Measurements from ENCODE around the gene DNAJA3.

The DNAJA3 gene

DNA sequence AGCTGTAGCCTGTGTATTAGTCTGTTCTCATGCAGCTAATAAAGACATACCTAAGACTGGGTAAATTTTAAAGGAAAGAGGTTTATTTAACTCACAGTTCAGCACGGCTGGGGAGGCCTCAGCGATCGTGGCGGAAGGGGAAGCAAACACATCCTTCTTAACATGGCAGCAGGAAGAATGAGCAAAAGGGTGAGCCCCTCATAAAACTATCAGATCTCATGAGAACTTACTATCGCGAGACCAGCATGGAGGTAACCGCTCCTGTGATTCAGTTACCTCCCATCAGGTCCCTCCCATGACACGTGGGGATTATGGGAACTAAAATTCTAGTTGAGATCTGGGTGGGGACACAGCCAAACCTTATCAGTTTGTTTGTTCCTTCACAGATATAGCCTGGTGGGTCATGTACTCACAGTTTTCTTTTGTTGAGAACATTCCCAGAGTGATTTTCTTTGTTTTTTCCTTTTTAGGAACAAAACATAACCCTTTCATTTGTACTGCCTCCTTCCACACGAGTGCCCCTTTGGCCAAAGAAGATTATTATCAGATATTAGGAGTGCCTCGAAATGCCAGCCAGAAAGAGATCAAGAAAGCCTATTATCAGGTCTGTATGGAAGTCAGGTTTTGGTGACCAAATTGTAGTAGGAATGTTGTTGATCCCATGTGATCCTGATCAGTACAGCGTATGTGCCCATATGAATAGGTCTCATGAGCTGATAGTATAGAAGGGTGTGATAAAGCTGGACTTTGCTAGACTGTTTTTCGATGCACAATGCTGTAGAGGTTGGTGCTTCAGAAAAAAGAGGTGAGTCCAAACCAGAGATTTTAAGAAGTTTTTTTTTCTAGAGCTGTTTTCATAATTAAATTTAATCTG lies 8.5 kb downstream of the DNAJA3 start:
- no peak for DNase-seq (ENCODE audit: low spot score)

DNA sequence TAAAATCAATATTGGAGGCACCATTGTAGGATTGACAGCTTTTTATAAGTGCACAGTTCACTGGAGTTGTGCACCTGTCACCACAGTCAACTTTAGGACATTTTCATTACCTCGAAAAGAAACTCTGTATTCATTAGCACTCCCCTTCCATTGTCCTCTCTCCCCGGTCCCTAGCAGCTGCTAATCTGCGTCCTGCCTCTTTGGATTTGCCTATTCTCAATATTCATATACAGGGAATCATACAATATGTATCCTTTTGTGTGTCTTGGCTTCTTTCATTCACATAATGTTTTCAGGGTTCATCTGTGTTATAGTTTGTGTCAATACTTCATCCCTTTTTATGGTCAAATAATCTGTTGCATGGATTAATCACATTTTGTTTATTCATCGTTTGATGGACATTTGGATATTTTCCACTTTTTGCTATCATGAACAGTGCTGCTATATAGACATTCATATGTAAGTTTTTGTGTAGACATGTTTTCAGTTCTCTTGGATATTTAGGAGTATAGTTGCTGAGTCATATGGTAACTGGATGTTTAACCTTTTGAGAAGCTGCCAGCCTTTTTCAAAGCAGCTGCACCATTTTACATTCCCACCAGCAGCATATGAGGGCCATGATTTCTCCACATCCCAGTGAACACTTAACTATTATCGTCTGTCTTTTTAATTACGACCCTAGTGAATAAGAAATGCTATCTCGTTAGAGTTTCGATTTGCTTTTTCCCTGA lies 9.8 kb downstream of the DNAJA3 start:
- no peak for DNase-seq (ENCODE audit: low spot score)

DNA sequence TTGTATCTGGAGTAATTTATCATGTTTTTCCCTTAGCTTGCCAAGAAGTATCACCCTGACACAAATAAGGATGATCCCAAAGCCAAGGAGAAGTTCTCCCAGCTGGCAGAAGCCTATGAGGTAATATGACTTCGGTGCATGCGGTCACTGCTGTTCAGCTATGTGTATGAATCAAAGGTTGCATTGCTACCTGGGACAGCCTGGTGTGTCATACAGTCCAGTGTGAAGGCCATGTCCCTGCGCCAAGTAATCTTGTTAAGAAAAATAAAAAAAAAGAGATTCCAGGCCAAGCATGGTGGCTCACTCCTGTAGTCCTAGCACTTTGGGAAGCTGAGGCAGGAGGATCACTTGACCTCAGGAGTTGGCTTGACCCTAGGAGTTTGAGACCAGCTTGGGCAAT lies 11.7 kb downstream of the DNAJA3 start:
- no peak for DNase-seq (ENCODE audit: low spot score)

DNA sequence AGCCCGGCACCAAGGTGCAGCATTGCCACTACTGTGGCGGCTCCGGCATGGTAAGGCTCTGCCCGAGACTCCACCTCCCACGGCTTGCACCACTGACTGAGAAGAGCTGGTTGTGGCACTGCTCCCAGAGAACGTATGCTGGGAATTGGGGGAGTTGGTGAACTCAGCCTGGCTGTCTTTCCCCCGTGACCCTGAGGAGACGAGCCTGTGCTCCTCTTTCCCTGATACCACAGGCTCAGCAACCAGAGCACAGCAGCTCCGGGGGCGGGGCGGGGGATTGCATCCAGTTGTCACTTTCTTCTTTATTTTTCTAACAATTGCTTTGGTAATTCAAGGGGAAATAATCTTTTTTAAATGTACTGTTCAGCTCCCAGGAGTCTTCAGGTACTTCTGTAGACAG lies 16.7 kb downstream of the DNAJA3 start:
- no peak for DNase-seq (ENCODE audit: low spot score)

DNA sequence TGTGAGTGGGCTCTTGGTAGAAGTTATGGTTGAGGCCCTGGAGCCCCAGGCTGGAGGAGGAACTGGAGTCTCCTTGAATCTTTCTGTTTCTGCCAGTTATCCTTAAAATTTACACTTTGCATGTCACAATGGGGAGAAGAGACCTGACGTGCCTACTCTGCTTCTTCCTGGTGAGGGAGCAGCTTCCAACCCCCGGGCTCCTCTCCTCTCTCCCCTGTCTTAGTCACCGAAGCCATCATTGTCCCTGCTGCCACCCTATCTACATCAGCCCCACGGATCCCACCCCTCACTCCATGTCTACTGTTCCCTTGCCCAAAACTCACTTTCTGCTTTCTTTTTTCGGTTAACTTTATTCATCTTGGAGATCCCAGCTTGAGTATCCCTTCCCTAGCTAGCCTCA lies 17.6 kb downstream of the DNAJA3 start:
- DNase-seq (ENCODE audit: low spot score) = no peak

DNA sequence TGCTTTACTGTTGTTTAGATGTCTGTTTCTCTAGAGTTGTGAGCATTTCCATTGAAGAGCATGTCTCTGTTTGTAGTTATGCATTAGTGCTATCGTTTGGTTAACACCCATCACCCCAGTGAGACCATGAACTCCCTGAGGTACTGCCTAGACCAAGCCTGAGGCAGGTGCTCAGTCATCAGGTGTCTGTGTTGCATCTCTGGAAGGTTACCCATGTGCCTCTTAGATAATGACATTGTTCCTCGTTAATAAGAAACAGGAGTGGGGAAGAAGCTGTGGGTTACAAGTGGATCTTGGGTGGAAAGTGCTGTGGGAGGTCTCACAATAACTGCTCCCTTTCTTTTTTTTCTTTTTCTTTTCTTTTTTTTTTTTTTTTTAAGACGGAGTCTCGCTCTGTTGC lies 18.3 kb downstream of the DNAJA3 start:
- DNase-seq (ENCODE audit: low spot score) = no peak

DNA sequence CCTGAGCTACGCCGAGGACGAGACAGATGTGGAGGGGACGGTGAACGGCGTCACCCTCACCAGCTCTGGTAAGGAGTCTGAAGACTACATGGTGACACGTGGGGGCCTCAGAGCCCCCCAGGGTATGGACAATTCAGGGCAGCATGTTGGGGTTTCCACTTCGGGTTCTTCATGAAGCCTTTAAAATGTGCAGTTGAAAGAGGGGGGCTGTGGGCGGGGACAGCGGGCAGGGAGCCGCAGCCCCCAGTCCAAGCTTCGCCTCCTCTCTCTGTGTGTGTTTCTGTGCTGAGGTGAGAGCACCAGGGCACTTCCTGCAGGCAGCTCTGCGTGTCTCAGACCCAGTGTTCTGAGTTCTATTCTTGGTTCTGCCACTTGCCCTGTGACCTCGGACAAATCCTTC lies 24.8 kb downstream of the DNAJA3 start:
- no peak for DNase-seq (ENCODE audit: low spot score)

DNA sequence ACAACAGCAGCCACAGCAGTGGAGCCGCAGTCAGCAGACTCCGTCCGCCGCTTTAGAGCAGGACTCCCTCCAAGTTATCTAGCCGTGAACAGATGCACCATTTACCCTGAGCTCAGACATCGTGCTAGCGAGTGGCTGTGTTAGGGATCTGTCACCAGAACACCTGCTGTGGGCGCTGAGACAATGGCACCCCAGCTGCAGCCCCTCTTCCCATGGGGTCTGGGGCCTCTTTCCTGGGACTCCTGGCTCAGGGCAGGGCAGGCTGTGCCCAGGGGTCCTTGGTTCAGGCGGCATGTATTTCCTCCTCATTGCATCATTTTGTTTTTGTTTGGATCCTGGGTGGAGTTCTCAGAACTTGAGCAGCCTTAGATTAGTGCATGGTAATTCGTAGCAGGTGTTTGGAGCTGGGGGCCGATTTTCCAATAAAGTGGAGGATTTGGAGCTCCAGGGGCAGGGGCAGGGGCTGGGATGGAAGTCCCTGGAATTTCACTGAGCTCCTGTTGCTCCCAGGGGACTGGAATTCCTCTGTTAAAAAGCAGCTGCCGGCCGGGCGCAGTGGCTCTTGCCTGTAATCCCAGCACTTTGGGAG lies 25.4 kb downstream of the DNAJA3 start:
- no peak for DNase-seq (ENCODE audit: low spot score)

DNA sequence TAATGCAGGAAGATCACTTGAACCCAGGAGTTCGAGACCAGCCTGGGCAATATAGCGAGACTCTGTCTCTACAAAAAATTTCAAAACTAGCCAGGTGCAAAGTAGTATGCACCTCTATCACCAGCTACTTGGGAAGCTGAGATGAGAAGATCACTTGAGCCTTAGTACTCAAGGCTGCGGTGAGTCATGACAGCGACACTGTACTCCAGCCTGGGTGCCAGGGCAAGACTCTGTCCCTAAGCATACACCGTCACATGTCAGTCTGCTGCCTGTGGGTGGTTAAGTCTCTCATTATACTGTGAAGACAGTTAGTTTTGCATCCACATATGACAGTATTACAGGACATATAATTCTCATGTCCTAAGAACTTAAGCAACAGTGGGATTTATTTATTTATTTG lies 27.0 kb downstream of the DNAJA3 start:
- no peak for DNase-seq (ENCODE audit: low spot score)

DNA sequence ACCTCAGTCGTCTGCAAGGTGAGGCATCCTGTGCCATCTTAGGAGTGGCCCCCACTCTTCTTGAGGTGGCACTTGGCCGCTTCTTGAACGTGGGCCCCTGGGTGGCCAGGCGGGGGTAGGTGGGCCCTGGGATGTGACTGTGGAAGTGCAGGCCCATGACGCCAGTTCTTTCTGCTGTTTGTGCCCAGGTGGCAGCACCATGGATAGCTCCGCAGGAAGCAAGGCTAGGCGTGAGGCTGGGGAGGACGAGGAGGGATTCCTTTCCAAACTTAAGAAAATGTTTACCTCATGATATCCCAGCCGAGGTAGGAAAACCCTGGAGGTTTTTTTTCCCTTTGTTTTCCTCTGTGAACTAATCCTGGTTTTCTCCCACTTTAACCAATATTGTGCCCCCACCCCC lies 29.0 kb downstream of the DNAJA3 start:
- DNase-seq (ENCODE audit: low spot score) = no peak

DNA sequence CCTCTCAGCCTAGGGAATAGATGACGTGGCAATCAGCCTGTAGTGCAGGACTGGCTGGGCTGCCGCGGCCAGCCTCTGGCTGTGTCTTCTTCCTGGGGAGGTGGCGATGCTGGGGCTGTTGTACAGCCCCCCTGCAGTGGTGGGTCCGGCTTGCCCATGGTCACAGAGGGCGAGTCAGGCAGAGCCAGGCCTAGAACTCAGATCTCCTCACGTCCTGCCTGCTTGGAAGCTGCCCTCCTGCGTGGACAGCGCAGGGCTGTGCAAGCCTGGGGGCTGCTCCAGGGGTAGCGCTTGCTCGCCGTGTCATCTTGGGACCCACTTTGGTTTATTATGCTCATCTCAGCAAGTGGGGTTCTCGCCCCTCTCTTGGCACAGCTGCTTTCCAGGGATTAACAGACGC lies 29.4 kb downstream of the DNAJA3 start:
- DNase-seq (ENCODE audit: low spot score) = no peak

DNA sequence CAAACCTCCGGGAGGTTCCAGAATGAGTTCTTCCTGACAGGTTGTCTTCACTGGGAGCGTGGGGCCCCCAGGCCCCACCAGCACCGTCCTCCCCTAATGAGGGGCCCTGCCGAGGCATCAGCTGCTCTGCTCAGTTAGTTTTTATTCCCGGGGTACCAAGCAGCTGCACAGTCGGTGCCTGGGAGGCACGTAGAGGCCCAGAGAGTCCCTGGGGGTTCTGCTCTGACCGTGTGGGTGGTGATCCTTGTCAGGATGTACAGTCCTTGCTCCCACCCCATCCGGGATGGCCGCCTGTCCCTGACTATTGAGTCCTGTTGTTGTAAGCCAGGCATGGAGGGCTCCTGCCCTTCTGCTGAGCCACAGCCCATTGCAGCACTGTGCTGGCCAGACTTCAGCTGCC lies 30.3 kb downstream of the DNAJA3 start:
- no peak for DNase-seq (ENCODE audit: low spot score)

DNA sequence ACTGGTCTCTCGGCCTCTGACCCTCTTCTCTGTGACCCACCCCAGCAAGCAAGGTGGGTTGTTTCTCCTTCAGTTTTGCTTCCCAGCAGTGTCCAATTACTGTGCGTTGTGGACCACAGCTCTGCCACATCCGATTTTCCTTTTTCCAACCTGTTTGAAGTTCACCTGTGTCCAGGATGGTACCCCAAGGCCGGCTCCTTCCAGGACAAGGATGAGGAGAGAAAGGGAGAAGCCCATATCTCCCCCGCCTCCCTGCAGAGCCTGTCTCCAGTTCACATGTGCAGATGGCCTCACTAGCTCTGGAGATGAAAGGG lies 35.2 kb downstream of the DNAJA3 start:
- no peak for DNase-seq (ENCODE audit: low spot score)

DNA sequence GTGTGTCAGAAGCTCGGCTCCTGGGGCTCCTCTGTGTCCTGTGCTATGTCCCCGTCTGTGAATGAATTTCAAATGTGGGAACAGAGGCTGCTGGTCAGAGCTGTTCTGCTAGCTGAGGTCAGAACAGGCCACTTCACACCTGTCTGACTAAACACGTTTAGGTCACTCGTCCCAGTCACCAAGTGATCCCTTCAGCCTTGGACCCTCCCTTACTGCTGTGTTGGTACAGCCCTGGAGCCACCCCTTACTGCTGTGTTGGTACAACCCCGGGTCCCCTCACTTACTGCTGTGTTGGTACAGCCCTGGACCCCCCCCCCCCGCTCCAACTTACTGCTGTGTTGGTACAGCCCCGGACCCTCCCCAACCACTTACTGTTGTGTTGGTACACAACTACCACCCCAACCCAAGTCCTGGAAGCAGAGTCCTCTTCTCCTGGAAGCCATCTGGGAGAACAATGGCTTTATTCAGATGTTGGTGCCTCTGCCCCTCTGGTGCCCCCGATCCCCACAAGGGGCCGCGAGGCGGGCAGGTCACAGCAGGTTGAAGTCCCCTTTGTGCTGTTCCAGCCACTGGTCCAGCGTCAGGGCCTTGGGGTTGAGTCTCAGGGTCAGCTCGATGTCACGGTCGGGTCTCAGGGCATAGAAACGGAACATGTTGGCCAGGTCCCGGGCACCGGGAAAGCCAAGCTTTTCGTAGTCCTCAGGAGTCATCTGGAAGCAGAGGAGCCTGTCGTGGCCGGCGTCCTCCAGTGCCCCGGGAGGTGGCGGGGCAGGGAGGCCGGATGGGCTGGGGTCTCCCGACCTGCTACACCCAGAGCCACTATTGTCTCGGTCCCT lies 35.8 kb downstream of the DNAJA3 start:
- DNase-seq (ENCODE audit: low spot score) = peak; percentile 67

DNA sequence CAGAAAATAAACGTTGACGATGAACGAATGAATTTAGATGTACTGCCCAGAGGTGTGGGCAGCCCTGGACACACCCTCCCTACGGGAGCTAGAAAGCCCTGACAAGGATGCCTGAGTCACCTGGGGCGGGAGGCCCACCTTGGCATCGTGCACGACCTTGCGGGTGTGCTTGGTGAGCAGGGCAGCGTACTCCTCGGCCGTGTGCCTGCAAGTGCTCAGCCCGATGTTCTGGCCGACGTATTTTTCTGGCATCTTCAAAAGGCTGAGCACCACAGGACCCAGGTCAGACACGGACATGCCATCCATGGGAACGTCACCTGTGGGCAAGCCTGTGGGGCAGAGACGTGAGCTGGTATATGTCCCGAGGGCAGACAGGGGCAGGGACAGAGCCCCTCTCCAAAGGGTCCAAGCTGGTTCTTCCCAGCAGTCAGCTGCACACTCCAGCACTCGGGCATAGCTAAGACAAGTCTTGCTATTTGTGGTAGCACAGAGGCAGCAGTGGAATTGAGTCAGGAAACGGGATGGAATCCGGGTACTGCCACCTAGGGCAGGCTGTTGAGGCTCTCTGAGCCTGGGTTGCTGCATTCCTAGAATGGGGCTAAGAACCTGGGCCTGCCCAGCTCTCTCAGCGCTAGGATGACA lies 38.0 kb downstream of the DNAJA3 start:
- no peak for DNase-seq (ENCODE audit: low spot score)

DNA sequence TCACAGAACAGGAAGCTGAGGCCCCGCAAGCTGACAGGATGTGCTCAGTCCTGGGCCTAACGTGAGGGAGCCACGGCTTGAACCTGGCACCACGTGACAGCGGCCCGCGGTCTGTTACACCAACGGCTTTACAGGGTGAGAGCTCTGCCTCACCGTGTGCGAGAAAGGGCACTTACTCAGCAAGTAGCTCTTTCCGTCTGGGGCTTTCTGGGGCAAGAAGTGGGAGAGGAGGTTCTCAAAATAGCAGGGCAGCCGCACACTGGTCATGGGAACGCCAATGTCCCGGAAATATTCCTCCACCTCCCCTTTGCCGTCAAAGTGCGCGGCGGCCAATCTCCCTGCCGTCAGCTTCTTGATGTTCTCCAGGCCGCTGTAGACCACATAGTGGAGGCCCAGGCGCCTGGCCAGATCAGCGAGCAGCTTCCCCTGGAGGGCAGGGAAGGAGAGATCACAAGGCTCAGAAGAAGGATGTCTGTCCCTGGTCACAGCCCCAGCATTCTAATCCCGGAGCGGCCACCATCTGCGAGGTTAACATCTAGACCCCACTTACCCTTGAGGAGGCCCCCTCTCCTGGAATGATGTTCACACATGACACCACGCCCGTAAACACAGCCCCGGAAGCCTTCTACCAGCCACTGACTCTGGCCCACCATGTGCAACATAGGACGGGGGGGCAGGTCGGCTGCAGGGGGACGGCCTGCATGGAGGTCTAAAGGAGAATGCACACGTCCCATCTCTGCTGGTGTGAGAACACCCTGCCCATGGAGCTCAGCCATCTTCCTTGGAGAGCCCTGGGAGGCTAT lies 40.5 kb downstream of the DNAJA3 start:
- DNase-seq (ENCODE audit: low spot score) = no peak

DNA sequence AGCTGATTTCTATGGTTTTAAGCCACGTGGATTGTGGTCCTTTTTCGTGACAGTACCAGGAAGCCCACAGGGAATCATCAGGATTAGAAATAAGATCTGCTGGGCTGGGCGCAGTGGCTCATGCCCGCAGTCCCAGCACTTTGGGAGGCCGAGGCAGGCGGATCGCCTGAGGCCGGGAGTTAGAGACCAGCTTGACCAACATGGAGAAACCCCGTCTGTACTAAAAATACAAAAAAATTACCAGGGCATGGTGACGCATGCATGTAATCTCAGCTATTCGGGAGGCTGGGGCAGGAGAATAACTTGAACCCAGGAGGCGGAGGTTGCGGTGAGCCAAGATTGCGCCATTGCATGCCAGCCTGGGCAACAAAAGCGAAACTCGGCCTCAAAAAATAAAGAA lies 42.2 kb downstream of the DNAJA3 start:
- no peak for DNase-seq (ENCODE audit: low spot score)

DNA sequence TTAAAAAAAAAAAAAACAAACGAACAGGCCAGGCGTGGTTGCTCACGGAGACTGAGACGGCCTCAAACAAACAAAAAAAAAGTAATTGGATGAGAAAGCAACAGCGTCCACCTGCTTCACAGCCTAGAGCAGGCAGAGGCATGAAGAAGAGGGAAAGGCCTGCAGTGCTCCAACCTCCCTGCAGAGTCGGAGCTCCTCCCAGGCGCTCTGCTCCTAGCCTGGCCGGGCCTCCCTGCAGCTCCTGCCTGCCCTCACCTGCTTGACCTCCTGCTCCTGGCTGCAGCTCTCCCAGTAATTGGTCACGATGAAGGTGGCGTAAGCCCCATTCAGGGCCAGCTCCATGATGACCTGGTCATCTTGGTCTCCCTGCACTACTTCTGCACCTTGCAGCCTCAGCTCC lies 43.3 kb downstream of the DNAJA3 start:
- no peak for DNase-seq (ENCODE audit: low spot score)

DNA sequence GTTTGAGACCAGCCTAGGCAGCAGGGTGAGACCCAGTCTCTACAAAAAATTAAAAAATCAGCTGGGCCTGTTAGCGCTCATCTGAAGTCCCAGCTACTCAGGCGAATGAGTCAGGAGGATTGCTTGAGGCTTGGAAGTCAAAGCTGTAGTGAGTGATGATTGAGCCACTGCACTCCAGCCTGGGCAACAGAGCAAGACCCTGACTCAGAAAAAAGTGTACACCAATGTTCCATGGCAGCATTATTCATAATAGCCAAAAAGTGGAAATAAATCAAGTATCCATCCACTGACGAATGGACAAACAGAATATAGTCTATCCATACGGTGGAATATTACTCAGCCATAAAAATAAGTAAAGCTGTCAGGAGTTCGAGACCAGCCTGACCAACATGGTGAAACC lies 46.2 kb downstream of the DNAJA3 start:
- no peak for DNase-seq (ENCODE audit: low spot score)

DNA sequence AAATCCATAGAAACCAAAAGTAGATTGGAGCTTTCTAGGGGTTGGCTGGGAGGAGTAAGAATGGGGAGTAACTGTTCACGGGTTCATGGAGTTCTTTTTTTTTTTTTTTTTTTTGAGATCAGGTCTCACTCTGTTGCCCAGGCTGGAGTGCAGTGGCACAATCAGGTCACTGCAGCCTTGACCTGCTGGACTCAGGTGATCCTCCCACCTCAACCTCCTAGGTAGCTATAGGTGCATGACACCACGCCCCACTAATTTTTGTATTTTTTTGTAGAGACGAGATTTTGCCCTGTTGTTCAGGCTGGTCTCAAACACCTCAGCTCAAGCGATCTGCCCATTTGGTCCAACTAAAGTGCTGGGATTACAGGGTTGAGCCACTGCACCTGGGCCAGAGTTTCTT lies 47.2 kb downstream of the DNAJA3 start:
- no peak for DNase-seq (ENCODE audit: low spot score)

Data from globus pallidus (tissue), 1 donor.